Islet of Langerhans (tissue), 1 donor: Measurements from ENCODE around the gene MYRIP.
"Not testable (repeated sequence)": the region's sequence is repeated elsewhere in the genome, so short reads cannot be mapped to it uniquely, and the experiment has no call there.

ENCODE experiments used
- FAIRE-seq: peaks from one replicate; lab custom pipeline; 2011; peaks lifted over from hg19 to GRCh38; lab: Jason Lieb, UNC

Gene MYRIP

DNA sequence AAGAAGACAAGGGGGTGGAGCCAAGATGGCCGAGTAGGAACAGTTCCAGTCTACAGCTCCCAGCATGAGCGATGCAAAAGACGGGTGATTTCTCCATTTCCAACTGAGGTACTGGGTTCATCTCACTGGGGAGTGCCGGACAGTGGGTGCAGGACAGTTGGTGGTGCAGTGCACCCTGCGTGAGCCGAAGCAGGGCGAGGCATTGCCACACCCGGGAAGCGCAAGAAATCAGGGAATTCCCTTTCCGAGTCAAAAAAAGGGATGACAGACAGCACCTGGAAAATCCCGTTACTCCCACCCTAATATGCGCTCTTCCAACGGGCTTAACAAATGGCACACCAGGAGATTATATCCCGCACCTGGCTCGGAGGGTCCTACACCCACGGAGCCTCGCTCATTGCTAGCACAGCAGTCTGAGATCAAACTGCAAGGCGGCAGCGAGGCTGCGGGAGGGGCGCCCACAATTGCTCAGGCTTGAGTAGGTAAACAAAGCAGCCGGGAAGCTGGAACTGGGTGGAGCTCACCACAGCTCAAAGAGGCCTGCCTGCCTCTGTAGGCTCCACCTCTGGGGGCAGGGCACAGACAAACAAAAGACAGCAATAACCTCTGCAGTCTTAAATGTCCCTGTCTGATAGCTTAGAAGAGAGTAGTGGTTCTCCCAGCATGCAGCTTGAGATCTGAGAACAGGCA is 324.6 kb downstream of the MYRIP start:
- FAIRE-seq: not testable (repeated sequence)

DNA sequence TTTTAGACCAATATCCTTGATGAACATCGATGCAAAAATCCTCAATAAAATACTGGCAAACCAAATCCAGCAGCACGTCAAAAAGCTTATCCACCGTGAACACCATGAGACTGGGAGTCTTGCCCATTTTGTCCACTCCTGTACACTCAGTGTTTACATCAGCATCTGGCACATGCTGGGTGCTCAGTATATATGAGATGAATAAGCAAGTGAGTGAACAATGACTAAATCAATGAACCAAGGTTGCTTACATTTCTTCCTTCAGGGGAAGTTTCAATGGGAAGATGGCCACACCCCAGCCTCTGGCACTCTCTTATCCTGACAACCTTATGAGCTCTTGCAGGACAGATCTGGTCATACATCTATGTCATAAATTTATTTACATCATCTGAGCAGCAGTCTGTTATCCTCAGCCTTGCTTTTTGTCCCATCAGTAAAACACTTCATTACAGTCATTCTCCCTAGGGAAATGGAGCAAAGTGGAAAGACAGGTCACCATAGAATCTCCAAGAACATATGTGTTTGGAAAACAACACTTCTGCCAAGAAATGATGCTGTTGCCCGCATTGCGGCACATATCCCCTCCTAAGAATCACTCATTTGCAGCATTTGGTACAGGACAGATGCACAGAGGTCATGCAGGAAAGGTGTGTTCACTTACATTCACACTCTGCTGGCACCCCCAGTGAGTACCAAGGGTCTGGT is 328.3 kb downstream of the MYRIP start:
- FAIRE-seq: no peak

DNA sequence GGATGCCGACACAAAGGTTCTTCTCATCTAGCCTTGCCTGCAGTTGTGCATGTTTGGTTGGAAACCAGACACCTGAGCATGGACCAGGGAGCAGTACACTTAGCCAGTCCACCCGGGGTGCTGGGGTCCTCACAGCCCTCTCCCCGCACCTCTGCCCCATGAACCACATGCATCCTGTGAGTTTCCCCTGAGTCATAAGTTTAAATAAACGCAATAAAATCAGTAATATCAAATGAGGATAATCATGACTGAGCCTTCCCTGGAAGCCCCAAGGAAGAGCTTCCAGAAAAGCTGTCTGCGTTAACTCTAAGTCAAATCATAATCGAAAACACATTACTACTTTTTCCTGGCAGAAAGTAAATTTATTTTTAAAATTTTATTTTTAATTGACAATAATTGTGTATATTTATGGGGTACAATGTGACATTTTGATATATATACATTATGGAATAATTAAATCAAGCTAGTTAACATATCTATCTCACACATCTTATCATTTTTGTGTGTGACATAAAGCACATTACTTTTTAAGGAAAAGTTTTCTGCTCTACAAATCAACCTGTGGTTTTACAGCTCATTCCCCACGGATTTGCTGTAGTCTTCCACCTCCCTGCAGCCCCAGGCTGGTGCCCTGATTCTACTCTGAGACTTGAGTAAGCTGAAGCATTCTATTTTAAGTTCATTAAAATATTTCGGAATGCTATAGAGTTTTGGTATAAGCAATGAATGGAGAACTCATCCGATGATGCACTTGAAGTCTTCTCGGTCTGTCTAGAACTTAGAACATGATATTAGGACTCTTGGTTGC is 334.1 kb downstream of the MYRIP start:
- FAIRE-seq: no peak

DNA sequence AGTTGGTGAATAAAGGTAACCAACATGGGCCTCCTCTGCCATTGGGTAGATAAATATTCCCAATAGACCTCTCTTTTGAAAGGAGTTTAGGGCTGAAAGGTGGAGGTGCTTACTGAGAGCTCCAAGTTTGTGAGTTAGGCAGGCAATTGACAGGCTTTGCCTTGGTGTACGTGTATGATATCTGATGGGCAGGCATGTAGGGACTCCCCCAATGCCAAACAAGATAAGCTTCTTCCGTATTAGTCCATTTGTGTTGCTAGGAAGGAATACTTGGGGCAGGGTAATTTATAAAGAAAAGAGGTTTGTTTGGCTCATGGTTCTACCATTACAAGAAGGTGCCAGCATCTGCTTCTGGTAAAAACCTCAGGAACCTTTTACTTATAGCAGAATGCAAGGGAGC is 339.4 kb downstream of the MYRIP start:
- no peak for FAIRE-seq

GRCh38 chr3:40152482-40153133 is 343.2 kb downstream of the MYRIP start:
- FAIRE-seq: no peak

DNA sequence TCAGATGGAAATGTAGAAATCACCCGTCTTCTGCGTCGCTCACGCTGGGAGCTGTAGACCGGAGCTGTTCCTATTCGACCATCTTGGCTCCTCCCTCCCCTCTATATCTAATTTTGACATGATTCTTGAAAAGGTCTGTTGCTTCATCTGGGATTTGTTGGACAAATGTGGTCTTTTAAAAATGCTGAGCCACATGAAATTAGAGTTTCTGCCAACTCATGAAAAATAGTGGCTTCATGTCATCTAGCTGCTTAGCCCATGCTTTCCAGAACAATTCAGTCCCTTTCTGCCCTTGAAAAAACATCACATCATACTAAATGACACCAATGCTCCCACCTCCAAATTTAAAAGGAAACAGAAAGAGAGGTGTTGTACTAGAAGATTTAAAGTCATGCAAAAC is 351.5 kb downstream of the MYRIP start:
- no peak for FAIRE-seq

- FAIRE-seq: no peak
Observed at GRCh38 chr3:40162616-40163015, 353.2 kb downstream of the MYRIP start.

GRCh38 chr3:40166997-40167396 is 357.6 kb downstream of the MYRIP start:
- FAIRE-seq: no peak

DNA sequence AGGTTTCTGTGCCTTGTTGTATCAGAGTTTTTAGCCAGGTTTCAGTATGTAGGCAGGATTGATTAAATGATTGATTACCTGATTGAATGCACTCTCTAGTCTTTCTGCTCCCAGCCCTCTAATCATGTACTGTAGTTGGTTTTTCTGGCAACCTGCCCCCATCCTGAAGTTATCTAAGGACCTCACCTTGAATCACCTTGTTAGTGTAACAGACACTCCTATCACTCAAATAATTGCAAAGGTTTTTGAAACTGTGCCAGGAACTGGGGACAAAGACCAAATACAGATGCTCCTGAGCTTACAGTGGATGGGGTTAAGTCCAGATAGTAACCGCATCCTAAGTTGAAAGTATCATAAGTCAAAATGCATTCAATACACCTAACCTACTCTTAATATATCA is 358.5 kb downstream of the MYRIP start:
- FAIRE-seq: no peak

- FAIRE-seq: no peak
Observed at GRCh38 chr3:40169983-40170382, 360.6 kb downstream of the MYRIP start.

- no peak for FAIRE-seq
Observed at GRCh38 chr3:40170395-40170794, 361.0 kb downstream of the MYRIP start.

GRCh38 chr3:40172560-40172959 is 363.2 kb downstream of the MYRIP start:
- no peak for FAIRE-seq

DNA sequence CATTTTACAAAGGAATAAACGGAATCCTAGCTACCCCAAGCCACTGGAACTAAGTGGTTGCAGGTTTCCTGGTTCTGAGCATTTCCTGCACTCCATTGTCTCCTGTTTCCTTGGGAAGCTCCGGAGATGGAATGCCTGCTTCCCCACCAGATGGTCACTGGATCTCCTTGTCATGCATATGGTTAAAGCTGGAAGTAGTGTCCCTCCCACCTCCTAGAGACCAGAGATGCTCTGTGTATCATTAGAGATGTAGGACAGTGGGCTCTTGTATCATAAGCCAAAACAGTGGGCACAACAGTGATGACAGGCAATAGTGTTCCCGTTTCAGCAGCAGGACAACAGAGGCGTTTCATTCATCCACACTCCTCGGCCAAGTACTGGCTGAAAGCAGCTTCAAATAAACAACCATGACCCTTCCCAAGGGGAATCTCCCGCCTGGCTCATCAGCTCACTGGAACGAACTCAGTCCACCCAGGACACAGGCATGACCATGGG is 363.9 kb downstream of the MYRIP start:
- no peak for FAIRE-seq

DNA sequence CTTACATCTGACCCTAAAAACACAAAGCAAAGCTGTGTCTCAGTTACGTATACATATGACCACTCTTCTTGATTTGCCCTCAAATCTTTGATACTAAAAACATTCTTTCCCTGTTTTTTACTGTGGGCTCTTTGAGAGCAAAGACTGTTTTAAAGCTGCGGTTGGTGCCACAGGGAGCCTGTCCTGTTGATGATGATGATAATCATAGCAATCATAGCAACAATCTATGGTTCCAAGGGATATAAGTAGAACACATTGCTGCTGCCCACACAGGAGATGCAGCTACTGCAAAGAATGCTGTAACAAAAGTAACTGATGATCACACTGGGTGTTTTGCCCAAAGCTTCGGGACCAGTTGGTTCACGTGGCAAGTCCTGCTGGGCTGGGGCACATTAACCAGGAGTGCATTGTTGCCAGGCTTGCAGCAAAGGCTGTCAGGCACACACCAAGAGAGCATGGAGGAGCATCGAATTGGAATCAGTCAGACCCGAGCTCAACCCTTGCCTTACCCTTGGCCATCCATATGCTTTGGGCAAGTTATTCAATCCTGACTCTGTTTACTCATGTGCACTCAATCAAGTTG is 368.7 kb downstream of the MYRIP start:
- no peak for FAIRE-seq

DNA sequence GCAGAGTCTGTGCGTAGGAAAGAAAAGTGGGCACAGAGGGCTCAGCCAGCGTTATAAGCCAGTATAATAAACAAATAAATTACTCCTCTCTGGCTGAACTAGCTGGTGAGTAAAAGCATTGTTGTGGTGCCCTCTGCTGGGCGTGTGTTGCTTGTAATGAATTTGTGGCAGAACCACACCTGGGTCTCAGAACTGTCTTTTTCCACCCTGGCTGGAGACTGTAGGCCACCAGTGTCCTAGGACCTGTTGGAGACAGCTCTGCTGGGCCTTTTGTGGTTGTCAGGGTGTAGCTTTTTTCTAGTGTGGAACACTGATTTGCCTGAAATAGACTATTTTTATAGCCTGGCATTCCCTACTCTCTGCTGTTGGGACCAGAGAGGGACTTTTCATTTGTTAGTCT is 369.6 kb downstream of the MYRIP start:
- FAIRE-seq: peak; percentile 99

DNA sequence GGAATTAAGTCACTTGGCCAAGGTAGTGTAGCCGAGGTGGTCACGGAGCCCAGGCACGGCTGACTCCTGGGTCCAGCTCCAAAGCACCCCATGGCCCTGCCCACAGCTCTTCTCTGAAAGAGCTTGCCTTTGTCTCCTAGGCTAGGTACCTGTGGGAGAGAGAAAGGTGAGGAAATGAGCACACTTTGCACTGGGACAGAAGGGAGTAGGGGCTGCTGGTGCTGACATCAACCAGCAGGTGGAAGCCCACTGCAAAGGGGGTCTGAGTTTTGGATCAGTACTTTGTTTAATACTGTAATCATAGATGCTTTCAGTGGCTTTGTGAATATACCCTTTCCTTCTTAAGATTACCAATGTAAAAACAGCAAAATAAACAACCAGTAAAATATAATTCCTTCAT is 371.8 kb downstream of the MYRIP start:
- no peak for FAIRE-seq

DNA sequence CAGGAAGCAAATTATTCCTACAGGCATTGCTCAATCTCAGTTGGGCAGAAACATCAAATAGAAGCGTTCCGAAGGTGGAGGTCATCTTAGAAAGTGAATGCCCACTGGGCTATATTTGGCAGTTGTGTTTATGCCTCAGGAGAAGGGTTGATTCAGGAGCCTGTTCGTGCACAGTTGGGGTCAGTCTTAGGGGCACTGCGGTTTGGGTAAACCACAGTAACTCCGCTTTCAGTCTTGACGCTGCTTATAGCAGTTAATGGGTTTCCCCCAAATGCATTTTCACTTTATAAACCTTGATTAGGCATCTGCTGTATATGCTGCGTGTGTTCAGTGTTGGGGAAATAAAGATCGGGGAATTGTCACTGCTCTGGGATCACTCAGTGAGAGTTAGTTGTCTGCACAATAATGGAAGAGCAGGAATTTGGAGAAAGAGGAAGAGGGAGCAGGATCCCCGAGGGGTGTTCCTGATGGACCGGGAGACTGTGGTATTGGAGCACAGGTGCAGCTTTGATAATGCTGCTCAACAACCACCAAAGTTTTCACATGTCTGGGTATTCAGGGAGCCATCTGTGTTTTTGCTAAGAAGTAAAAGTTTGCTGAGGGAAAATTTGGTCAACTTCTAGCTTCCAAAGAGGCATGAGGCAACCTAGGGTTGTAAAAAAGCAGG is 375.8 kb downstream of the MYRIP start:
- FAIRE-seq: no peak

DNA sequence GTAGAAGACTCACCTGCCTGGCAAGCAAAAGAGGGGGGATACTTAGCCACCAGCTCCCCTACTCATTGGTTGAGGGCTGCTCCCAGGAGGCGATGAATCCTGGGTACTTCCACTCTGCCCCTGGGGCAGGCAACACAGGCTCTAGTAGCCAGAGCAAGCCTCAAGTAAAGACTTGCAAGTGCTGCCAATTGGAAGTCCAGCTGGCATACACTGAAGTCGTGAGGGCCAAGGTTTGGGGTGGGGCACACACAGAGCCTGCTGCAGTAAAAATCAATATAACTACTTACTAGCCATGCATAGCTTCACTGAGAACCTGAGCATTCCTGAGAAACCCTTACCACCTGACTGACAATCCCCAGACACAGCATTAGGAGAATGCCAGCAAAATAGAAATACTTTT is 377.1 kb downstream of the MYRIP start:
- FAIRE-seq: no peak

DNA sequence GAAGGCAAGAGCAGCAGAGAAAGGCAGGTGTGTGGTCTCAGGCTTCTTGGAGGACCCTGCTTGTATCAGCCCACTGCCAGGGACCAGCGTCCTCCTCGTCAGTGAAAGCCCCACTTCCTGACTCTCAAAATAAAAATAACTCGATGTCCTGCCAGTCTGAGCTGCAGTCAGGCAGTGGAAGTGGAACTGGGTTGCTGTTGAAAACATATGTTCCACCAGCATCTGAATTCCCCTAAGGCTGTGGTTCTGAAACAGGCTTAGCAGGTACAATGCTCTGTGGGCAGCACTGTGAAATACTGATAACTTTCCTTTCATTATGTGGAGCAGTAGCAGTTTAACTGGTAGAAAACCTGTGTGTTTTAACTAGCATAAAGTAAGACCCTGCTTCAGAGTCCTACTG is 378.5 kb downstream of the MYRIP start:
- FAIRE-seq: no peak

- no peak for FAIRE-seq
Observed at GRCh38 chr3:40189118-40189517, 379.7 kb downstream of the MYRIP start.

- no peak for FAIRE-seq
Observed at GRCh38 chr3:40190056-40190455, 380.6 kb downstream of the MYRIP start.

GRCh38 chr3:40191251-40191650 is 381.8 kb downstream of the MYRIP start:
- no peak for FAIRE-seq
